ENCODE measurements around the gene KRTAP10-3.

Gene KRTAP10-3

DNA sequence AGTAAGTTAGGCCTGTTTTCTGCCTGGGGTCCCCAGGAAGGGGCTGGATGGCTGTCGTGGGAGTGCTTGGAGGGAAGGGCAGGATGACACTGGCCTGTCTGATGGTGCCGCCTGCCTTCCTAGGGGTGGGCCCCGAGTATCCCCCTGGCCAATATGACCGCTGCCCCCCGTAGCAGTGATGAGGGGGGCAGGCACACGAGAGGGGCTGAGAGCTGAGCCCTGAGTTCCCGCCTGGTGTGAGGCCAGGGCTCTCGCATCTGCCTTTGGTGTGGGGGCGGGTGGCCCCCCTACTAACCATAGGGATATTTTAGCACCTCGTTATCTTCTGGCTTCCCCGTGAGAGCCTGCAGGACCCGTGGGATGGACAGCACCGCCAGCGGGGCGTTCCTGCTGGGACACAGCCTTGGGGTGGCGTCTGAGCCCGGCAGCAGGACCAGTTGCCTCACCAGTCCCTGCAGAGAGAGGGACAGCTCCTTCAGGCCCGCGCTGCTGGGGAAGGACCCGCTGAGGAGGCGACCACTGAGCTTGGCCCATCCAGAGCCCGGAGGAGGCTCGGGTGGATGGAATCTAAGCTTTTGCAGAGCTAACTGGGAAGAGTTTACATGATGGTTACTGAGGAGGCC lies 29.0 kb downstream of the KRTAP10-3 start:
- TF ChIP-seq, protein P1, sequence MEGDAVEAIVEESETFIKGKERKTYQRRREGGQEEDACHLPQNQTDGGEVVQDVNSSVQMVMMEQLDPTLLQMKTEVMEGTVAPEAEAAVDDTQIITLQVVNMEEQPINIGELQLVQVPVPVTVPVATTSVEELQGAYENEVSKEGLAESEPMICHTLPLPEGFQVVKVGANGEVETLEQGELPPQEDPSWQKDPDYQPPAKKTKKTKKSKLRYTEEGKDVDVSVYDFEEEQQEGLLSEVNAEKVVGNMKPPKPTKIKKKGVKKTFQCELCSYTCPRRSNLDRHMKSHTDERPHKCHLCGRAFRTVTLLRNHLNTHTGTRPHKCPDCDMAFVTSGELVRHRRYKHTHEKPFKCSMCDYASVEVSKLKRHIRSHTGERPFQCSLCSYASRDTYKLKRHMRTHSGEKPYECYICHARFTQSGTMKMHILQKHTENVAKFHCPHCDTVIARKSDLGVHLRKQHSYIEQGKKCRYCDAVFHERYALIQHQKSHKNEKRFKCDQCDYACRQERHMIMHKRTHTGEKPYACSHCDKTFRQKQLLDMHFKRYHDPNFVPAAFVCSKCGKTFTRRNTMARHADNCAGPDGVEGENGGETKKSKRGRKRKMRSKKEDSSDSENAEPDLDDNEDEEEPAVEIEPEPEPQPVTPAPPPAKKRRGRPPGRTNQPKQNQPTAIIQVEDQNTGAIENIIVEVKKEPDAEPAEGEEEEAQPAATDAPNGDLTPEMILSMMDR (IDR thresholded peaks at IDR 0.05; ENCODE audit: low read depth, low read length) = no peak
- no peak for TF ChIP-seq EZH2phosphoT487 (IDR thresholded peaks at IDR 0.05; ENCODE audit: low read depth)
- Histone ChIP-seq H3K27me3 (ENCODE audit: low read depth, low read length) (no peaks in the 10 kb centered on the region), H3K4me2 (ENCODE audit: low read length) (no peak overlapping the region)

DNA sequence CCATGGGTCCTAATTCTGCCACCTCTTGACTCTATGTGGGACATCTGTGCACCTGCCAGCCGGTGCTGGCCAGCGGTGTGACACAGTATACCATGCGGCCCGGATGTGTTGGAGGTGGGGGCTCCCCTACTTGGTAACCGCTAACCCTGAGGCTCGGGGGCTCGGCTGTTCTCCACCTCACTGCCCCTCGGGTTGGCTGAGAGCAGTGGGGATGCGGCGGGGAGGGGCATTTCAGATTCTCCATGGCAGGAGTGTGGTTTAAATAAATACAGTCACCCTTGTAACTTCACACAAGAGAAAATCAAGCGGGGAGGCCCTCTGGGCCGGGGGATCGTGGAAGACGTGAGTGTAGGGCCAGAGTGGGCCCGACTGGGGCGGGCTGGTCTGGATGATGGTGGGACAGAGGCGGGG lies 29.6 kb downstream of the KRTAP10-3 start:
- no peaks in the 10 kb centered on the region for H3K36me3 ChIP-seq (replicated peaks; ENCODE audit: low read depth, low read length)
- no peak for TF ChIP-seq EZH2phosphoT487 (IDR thresholded peaks at IDR 0.05; ENCODE audit: low read depth)
- TF ChIP-seq, protein P1 (IDR thresholded peaks at IDR 0.05; ENCODE audit: low read depth, low read length) = no peak
- H3K79me2 ChIP-seq (ENCODE audit: low read length) = no peaks in the 10 kb centered on the region
- no peak overlapping the region for H3K9ac ChIP-seq (ENCODE audit: low read length)
- H2AFZ ChIP-seq (ENCODE audit: low read depth, low read length) = no peak overlapping the region
- H3K9me3 ChIP-seq (ENCODE audit: insufficient read depth, low read length) = no peaks in the 10 kb centered on the region
- no peak overlapping the region for H3K4me3 ChIP-seq (ENCODE audit: low read length)
- no peaks in the 10 kb centered on the region for H4K20me1 ChIP-seq (ENCODE audit: insufficient read depth, low read length)
- H3K4me1 ChIP-seq (ENCODE audit: low read length) = no peaks in the 10 kb centered on the region
- no peak overlapping the region for H3K27ac ChIP-seq (ENCODE audit: low read length)
- H3K27me3 ChIP-seq (ENCODE audit: low read depth, low read length) = no peaks in the 10 kb centered on the region
- no peak overlapping the region for H3K4me2 ChIP-seq (ENCODE audit: low read length)

More for the DNA sequence above, 29.0 kb downstream of the KRTAP10-3 start:
- Histone ChIP-seq H3K36me3 (replicated peaks; ENCODE audit: low read depth, low read length) (no peaks in the 10 kb centered on the region), H3K9me3 (ENCODE audit: insufficient read depth, low read length) (no peaks in the 10 kb centered on the region), H3K4me1 (ENCODE audit: low read length) (no peaks in the 10 kb centered on the region), H3K27ac (ENCODE audit: low read length) (no peak overlapping the region), H2AFZ (ENCODE audit: low read depth, low read length) (no peak overlapping the region), H3K4me3 (ENCODE audit: low read length) (no peak overlapping the region), H3K79me2 (ENCODE audit: low read length) (no peaks in the 10 kb centered on the region), H4K20me1 (ENCODE audit: insufficient read depth, low read length) (no peaks in the 10 kb centered on the region), H3K9ac (ENCODE audit: low read length) (no peak overlapping the region)

DNA sequence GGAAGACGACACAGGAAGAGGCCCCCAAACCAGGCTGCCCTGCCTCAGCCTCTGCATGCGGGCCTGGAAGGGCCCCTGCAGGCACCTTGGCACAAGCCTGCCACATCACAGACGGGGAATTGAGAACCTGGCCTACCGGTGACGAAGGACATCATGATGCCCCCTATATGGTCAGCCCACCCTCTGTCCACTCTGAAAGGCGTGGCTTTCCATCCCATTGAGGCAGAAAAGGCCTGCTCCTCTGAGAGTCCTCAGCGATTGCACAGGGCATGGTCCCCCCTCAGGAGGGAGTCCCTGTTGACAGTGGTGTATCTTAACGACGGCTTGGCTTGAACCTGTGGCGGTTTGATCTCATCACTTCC lies 30.0 kb downstream of the KRTAP10-3 start:
- no peaks in the 10 kb centered on the region for H3K4me1 ChIP-seq (ENCODE audit: low read length)
- no peaks in the 10 kb centered on the region for H3K36me3 ChIP-seq (replicated peaks; ENCODE audit: low read depth, low read length)
- H3K27ac ChIP-seq (ENCODE audit: low read length) = no peak overlapping the region
- no peak for TF ChIP-seq EZH2phosphoT487 (IDR thresholded peaks at IDR 0.05; ENCODE audit: low read depth)
- TF ChIP-seq, protein P1 (IDR thresholded peaks at IDR 0.05; ENCODE audit: low read depth, low read length) = no peak
- H3K4me2 ChIP-seq (ENCODE audit: low read length) = no peak overlapping the region
- no peaks in the 10 kb centered on the region for H4K20me1 ChIP-seq (ENCODE audit: insufficient read depth, low read length)
- no peak overlapping the region for H2AFZ ChIP-seq (ENCODE audit: low read depth, low read length)
- no peaks in the 10 kb centered on the region for H3K79me2 ChIP-seq (ENCODE audit: low read length)
- H3K4me3 ChIP-seq (ENCODE audit: low read length) = no peak overlapping the region
- H3K9me3 ChIP-seq (ENCODE audit: insufficient read depth, low read length) = no peaks in the 10 kb centered on the region
- H3K9ac ChIP-seq (ENCODE audit: low read length) = no peak overlapping the region
- no peaks in the 10 kb centered on the region for H3K27me3 ChIP-seq (ENCODE audit: low read depth, low read length)

DNA sequence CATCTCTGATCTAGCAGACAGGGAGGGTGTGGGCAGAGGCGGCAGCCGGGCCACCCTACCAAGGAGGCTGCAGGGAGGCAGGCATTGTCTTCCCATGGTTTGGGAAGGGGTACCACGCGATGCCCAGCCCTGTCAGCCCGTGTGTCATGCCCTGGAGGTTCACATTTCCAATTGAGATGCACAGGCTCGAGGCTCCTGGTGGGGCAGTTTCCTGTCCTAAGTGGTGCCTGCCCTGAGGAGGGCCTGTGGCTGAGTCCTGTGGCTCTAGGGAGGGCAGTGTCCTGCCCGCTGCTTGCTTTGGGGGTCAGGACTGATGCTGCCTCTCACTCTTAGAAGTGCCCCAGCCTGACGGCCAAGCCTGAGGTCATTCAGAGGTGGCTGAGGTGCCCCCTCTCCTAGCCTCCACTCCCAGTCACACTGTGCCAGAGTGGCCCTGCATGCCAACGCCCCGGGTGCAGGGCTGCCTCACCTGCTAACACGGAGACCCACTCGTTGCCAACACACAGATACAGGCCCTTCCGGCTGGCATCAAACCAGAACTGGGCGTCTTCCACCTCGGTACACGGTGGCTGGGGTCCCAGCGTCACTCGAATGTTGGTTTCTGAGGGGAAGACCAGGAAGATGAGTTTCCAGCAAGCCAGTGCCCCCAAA lies 30.5 kb downstream of the KRTAP10-3 start:
- H3K27ac ChIP-seq (ENCODE audit: low read length) = no peak overlapping the region
- H3K4me3 ChIP-seq (ENCODE audit: low read length) = no peak overlapping the region
- H3K27me3 ChIP-seq (ENCODE audit: low read depth, low read length) = no peaks in the 10 kb centered on the region

More for the DNA sequence above, 30.5 kb downstream of the KRTAP10-3 start:
- Histone ChIP-seq H4K20me1 (ENCODE audit: insufficient read depth, low read length) (no peaks in the 10 kb centered on the region), H3K9me3 (ENCODE audit: insufficient read depth, low read length) (no peaks in the 10 kb centered on the region), H3K36me3 (replicated peaks; ENCODE audit: low read depth, low read length) (no peaks in the 10 kb centered on the region), H3K4me1 (ENCODE audit: low read length) (no peaks in the 10 kb centered on the region), H3K79me2 (ENCODE audit: low read length) (no peaks in the 10 kb centered on the region), H2AFZ (ENCODE audit: low read depth, low read length) (no peak overlapping the region), H3K9ac (ENCODE audit: low read length) (no peak overlapping the region), H3K4me2 (ENCODE audit: low read length) (no peak overlapping the region)
- no peak for TF ChIP-seq EZH2phosphoT487 (IDR thresholded peaks at IDR 0.05; ENCODE audit: low read depth)
- TF ChIP-seq, protein P1 (IDR thresholded peaks at IDR 0.05; ENCODE audit: low read depth, low read length) = no peak
